Naive thymus-derived CD4-positive, alpha-beta T cell (primary cell): ENCODE results near the gene SKAP1. TPM values are rescaled to one million over a fixed set of nuclear protein-coding genes. Genes with fewer than 3 reads are reported as not detected.

Experiments used
- ATAC-seq: fragments of 150-1000 bp; cut with Tn5 transposase; 2 replicates; pipeline ENCODE4 v1.10.0; 2021; ENCODE audit warnings: mild to moderate bottlenecking, moderate library complexity
- CTCF ChIA-PET: fragments of 350-600 bp; sonication (Branson Sonifier 250); formaldehyde crosslinking; loops from one replicate; lab custom pipeline; 2021; ENCODE audit warnings: antibody characterized with exemption; lab: Charles Lee
- POLR2A ChIA-PET: fragments of 350-600 bp; sonication (Branson Sonifier 250); formaldehyde crosslinking; loops from one replicate; lab custom pipeline; 2021; ENCODE audit warnings: antibody characterized with exemption, inconsistent platforms; lab: Charles Lee
- DNase-seq, 9 donors: peaks; one replicate each; pipeline versions ENCODE4 v3.0.0 to v3.0.0-alpha.2; 2020 to 2022; ENCODE audit warnings: mixed read lengths in 1 of 9
- H3K27ac ChIP-seq: one replicate; pipeline ENCODE4 v1.7.0; 2013; ENCODE audit warnings: mild to moderate bottlenecking, low read depth, low read length, moderate library complexity
- H3K27me3 ChIP-seq, 2 donors: one replicate each; pipeline ENCODE4 v1.7.0; 2013; ENCODE audit warnings: low read length in 2 of 2, mild to moderate bottlenecking in 2 of 2, moderate library complexity in 2 of 2; ENCODE audit not compliant: control insufficient read depth in 2 of 2, insufficient read depth in 2 of 2
- H3K36me3 ChIP-seq, 3 experiments: 1 replicate in 2 of 3; 2 replicates in 1 of 3; pipeline ENCODE4 v1.7.0; 2013; ENCODE audit warnings: low read length in 3 of 3, mild to moderate bottlenecking in 3 of 3, moderate library complexity in 1 of 3; ENCODE audit not compliant: insufficient read depth in 3 of 3, control insufficient read depth in 2 of 3
- H3K4me1 ChIP-seq, 2 donors: one replicate each; pipeline ENCODE4 v1.7.0; 2013; ENCODE audit warnings: low read length in 2 of 2, mild to moderate bottlenecking in 2 of 2, moderate library complexity in 1 of 2; ENCODE audit not compliant: control insufficient read depth in 2 of 2, insufficient read depth in 2 of 2
- H3K4me3 ChIP-seq: 2 replicates; pipeline ENCODE4 v1.7.0; 2013; ENCODE audit warnings: mild to moderate bottlenecking, low read length
- H3K9me3 ChIP-seq, 3 experiments: 1 replicate in 2 of 3; 2 replicates in 1 of 3; pipeline ENCODE4 v1.7.0; 2013; ENCODE audit warnings: low read length in 3 of 3; ENCODE audit not compliant: control insufficient read depth in 2 of 3
- H3K27ac Mint-ChIP-seq, 9 donors: one replicate each; pipeline ENCODE4 v1.8.0; 2020 to 2022; ENCODE audit warnings: mixed read lengths in 9 of 9, mild to moderate bottlenecking in 8 of 9, moderate library complexity in 5 of 9, inconsistent platforms in 2 of 9
- H3K27me3 Mint-ChIP-seq, 5 donors: one replicate each; pipeline ENCODE4 v1.8.0; 2021 to 2022; ENCODE audit warnings: mixed read lengths in 5 of 5, mild to moderate bottlenecking in 1 of 5
- H3K36me3 Mint-ChIP-seq, 5 donors: one replicate each; pipeline ENCODE4 v1.8.0; 2020 to 2022; ENCODE audit warnings: mixed read lengths in 5 of 5, mild to moderate bottlenecking in 3 of 5, inconsistent platforms in 1 of 5
- H3K4me1 Mint-ChIP-seq, 7 donors: one replicate each; pipeline ENCODE4 v1.8.0; 2020 to 2022; ENCODE audit warnings: mixed read lengths in 7 of 7, mild to moderate bottlenecking in 3 of 7, inconsistent platforms in 1 of 7
- H3K4me3 Mint-ChIP-seq, 10 donors: one replicate each; pipeline ENCODE4 v1.8.0; 2020 to 2022; ENCODE audit warnings: mild to moderate bottlenecking in 10 of 10, mixed read lengths in 10 of 10, moderate library complexity in 6 of 10, inconsistent platforms in 2 of 10
- H3K9me3 Mint-ChIP-seq, 11 donors: one replicate each; pipeline ENCODE4 v1.8.0; 2020 to 2022; ENCODE audit warnings: mixed read lengths in 11 of 11, mild to moderate bottlenecking in 4 of 11, inconsistent platforms in 1 of 11, moderate library complexity in 1 of 11
- intact Hi-C, 2 donors: fragments of 100-400 bp; cut with micrococcal nuclease; formaldehyde crosslinking; loops; one replicate each; pipeline ENCODE4 v1.15.1; 2023
- polyA plus RNA-seq, 2 donors: library from polyadenylated mRNA; unstranded; fragments of 300-500 nt; fragmentation: Illumina TruSeq; gene quantifications; one replicate each; pipeline ENCODE4 v1.2.3, GENCODE V29; 2021
- total RNA-seq, 6 experiments: library from RNA in 5 of 6; stranded (reverse) in 5 of 6; gene quantifications; 1 replicate in 5 of 6; 2 replicates in 1 of 6; pipeline ENCODE4 v1.2.3 and lab custom pipeline; 2021 to 2026

SKAP1 gene
- total and polyA plus RNA-seq, 7 experiments from 2014 or later = 99.3 to 289 (median 109) TPM

DNA sequence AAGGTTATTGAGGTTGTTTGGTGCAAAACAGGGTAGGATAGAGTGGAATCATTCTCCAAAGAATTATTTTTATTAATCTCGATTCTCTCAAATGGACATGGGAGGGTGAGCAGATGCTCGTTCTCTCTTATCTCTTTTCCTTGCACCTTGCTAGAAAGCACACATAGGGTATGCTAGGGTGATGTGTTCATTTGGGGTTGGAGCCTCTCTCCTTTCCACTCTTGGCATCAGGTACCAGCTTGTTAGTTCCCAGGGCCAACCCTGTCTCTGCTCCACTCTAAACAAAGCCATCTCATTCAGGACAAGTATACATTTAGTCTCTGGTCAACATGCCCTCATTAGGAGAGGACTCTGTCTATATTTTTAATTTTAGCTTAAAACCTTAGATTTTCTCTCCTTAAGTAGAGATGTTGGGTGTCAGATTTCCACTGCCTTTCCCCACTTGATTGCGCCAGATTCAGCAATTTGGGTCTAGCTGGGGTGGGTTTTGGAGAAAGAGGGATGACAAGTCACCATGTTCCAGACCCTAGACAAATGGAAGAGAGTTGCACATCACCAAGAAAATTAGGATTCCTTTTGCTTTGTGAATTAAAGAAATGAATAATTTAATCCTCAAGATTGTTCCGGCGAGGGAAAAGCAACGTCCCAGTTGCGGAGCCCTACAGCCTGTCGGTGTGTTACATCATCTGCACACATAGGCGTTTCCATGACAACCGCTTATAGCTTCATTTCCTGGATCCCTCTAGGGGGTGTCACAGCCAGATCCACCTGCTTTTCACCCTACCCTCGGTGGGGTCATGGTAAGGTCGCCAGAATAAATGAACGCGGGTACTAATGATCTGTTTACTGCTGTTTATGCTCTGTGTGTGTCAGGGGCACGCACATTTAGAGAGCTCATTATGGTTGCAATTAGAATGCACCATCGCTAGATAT lies 280.9 kb downstream of the SKAP1 start:
- no peaks in the 10 kb centered on the region for H3K27me3 ChIP-seq
- peak in 2 of 9 donors; percentile 12 to 16 for DNase-seq
- H3K4me1 ChIP-seq = no peaks in the 10 kb centered on the region
- ChIA-PET POLR2A (no interaction called here), CTCF (interaction anchor here (1.1 kb wide), 1 partner anchor 18 kb away, joined by 3 read pairs; no protein-coding TSS in a partner anchor)
- peaks cover 0 to 22% (median 17%) of the 10 kb centered on the region in 5 donors for H3K36me3 Mint-ChIP-seq
- peaks cover 0 to 71% (median 4%) of the 10 kb centered on the region in 3 experiments for H3K36me3 ChIP-seq
- no peaks in the 10 kb centered on the region for H3K27me3 Mint-ChIP-seq
- intact Hi-C loops = no loop called here
- H3K27ac ChIP-seq = no peak overlapping the region
- H3K4me1 Mint-ChIP-seq = peaks cover 0 to 23% (median 6%) of the 10 kb centered on the region in 7 donors
- H3K27ac Mint-ChIP-seq = peak overlapping the region in 4 of 9 donors; percentile 39 to 62 (median 53)
- no peak for ATAC-seq
- H3K4me3 ChIP-seq = no peak overlapping the region
- no peaks in the 10 kb centered on the region for H3K9me3 Mint-ChIP-seq
- no peak overlapping the region for H3K4me3 Mint-ChIP-seq
- H3K9me3 ChIP-seq = no peaks in the 10 kb centered on the region

DNA sequence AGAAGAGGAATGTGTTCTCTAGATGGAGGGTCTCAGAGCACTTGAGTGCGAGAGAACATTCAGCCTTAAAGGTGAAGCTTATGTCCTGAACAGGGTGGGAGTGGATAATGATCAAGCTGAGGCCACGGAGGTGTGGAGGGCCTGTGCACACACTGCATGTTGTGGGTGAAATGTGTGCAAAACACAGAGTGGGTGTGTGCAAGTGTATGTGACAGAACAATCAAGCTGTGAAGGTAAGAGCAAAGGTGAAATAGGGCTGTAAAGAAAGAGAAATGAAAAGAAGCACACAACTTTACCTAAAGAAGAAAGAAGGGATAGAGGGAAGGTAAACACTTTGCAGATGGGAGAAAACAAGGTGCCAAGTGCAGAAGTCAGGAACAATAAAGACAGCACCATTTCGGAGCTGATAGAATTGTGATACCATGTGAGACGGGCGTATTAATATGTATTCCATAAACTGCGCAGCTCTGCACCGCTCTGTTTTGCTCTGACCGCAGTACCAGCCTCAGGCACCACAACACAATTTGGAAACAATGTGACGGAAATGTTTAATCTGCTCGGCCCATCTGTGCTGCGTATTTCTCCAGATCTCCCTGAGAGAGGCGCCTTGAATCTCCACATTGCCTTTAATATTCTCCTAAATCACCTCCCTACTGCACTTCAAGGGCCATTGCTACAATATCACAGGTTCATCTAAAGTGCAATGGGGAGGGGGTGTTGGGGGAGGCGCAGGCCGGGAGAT lies 281.8 kb downstream of the SKAP1 start:
- ATAC-seq (peak; percentile 29), DNase-seq (no peak)
- Mint-ChIP-seq H3K36me3 (peaks cover 0 to 19% (median 12%) of the 10 kb centered on the region in 5 donors), H3K9me3 (no peaks in the 10 kb centered on the region), H3K27ac (peak overlapping the region in 8 of 9 donors; percentile 21 to 80 (median 56)), H3K27me3 (no peaks in the 10 kb centered on the region), H3K4me1 (peaks cover 0 to 23% (median 6%) of the 10 kb centered on the region in 7 donors), H3K4me3 (peak overlapping the region in 3 of 10 donors; percentile 0 to 51 (median 11))
- H3K4me1 ChIP-seq = no peaks in the 10 kb centered on the region
- ChIA-PET CTCF (interaction anchor here (1.4 kb wide), 1 partner anchor 122 kb away, joined by 6 read pairs; no protein-coding TSS in a partner anchor), POLR2A (no interaction called here)
- intact Hi-C loops = no loop called here
- no peak overlapping the region for H3K27ac ChIP-seq
- H3K36me3 ChIP-seq = peaks cover 0 to 75% (median 4%) of the 10 kb centered on the region in 3 experiments
- no peak overlapping the region for H3K4me3 ChIP-seq
- no peaks in the 10 kb centered on the region for H3K9me3 ChIP-seq
- no peaks in the 10 kb centered on the region for H3K27me3 ChIP-seq

DNA sequence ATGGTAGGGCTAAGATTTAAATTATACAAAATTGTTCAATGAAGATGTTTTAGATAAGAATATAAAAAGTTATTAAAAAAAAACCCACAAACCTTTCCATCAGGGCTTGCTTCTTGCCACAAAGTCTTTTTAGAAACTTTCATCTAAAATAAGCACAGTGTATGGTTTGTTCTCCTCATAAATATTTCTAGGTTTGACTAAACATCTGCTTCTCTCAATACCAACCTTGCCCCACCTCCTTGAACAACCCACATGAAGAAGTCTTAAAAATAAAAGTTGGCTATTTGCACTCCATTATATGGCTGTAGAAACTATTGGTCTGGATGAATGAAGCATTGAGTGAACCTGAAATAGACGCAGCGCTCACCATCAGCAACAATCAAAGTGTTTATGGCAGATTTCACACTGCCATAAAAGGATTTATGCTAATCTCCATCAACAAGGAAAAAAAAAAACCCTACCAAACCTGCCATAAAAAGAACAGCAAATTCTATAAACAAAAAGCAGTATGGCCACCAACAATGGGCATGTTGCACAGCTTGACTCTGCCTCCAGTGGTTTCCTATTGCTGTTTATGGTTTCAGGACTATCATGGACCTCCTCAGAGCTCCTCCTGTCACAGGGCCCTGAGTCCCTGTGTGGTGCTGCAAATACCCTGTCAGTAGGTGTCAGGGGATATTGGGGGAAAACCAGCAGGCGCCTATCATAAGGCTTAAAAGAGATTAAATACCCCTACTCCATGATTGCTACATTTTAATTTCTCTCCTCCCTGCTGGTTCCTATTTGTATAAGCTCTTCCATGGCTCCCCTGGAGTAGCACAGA lies 284.8 kb downstream of the SKAP1 start:
- ATAC-seq (no peak), DNase-seq (no peak)
- POLR2A ChIA-PET = no interaction called here
- peaks cover 4 to 18% (median 14%) of the 10 kb centered on the region in 5 donors for H3K36me3 Mint-ChIP-seq
- no peak overlapping the region for H3K27ac ChIP-seq
- peaks cover 6 to 29% (median 11%) of the 10 kb centered on the region in 7 donors for H3K4me1 Mint-ChIP-seq
- CTCF ChIA-PET = interaction anchor here (0.6 kb wide), 1 partner anchor 50 kb away, joined by 3 read pairs; no protein-coding TSS in a partner anchor
- intact Hi-C loops = no loop called here
- H3K4me3 Mint-ChIP-seq = no peak overlapping the region
- no peaks in the 10 kb centered on the region for H3K9me3 Mint-ChIP-seq
- H3K27me3 ChIP-seq = no peaks in the 10 kb centered on the region
- peaks cover 0 to 65% (median 4%) of the 10 kb centered on the region in 3 experiments for H3K36me3 ChIP-seq
- H3K27me3 Mint-ChIP-seq = no peaks in the 10 kb centered on the region
- no peak overlapping the region for H3K4me3 ChIP-seq
- no peaks in the 10 kb centered on the region for H3K4me1 ChIP-seq
- H3K27ac Mint-ChIP-seq = peak overlapping the region in 6 of 9 donors; percentile 25 to 67 (median 60)
- H3K9me3 ChIP-seq = no peaks in the 10 kb centered on the region

DNA sequence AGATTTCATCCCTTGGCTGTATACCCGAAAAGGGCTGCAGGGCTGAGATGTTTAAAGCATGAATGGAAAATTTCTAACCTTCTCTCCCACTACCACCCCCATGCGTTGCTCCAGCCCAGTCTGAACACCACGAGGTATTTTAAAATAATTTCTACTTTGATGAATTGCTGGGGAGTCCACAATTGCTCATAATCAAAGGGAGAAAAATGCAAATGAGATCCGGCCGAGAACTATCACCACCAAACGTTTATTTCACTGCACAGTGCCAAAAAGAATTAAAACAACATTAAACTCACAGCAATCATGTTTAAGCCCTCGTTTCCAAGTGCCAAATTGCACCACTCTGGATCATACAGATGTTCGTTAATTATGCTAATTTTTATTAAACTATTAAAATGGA lies 285.8 kb downstream of the SKAP1 start:
- POLR2A ChIA-PET = no interaction called here
- Histone ChIP-seq H3K4me3 (no peak overlapping the region), H3K27me3 (no peaks in the 10 kb centered on the region), H3K36me3 (peaks cover 0 to 59% (median 4%) of the 10 kb centered on the region in 3 experiments), H3K27ac (no peak overlapping the region), H3K4me1 (no peaks in the 10 kb centered on the region), H3K9me3 (no peaks in the 10 kb centered on the region)
- intact Hi-C loops = no loop called here
- Mint-ChIP-seq H3K4me3 (no peak overlapping the region), H3K36me3 (peaks cover 9 to 23% (median 20%) of the 10 kb centered on the region in 5 donors), H3K27me3 (no peaks in the 10 kb centered on the region), H3K27ac (peak overlapping the region in 3 of 9 donors; percentile 25 to 32 (median 29)), H3K9me3 (no peaks in the 10 kb centered on the region), H3K4me1 (peaks cover 6 to 32% (median 17%) of the 10 kb centered on the region in 7 donors)
- CTCF ChIA-PET = no interaction called here
- ATAC-seq = no peak
- DNase-seq = no peak

DNA sequence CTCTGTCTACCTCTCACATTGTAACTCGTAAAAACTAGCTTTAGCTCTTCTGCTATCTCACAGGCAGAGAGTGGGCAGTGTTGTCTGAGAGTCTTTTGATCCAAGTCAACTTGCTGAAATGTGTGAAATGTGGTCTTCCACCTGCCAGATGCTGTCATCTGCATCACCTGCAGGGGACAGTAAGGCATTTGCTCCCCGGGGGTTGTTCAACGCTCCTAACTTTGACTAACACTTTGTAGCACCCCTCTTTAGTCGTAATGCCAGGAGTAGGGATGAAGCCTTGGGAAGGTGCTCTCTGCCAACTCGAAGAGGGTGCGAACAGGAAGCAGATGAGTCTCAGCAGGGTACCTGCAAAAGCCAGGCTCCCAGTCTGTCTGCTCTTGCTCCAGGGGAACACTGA lies 286.4 kb downstream of the SKAP1 start:
- H3K4me3 ChIP-seq = no peak overlapping the region
- H3K9me3 ChIP-seq = no peaks in the 10 kb centered on the region
- no peaks in the 10 kb centered on the region for H3K27me3 ChIP-seq
- H3K36me3 ChIP-seq = peaks cover 0 to 53% (median 4%) of the 10 kb centered on the region in 3 experiments
- peak overlapping the region in 3 of 9 donors; percentile 25 to 68 (median 33) for H3K27ac Mint-ChIP-seq
- no peaks in the 10 kb centered on the region for H3K9me3 Mint-ChIP-seq
- H3K4me3 Mint-ChIP-seq = no peak overlapping the region
- ATAC-seq (no peak), DNase-seq (no peak)
- peaks cover 6 to 27% (median 17%) of the 10 kb centered on the region in 7 donors for H3K4me1 Mint-ChIP-seq
- H3K27ac ChIP-seq = no peak overlapping the region
- no peaks in the 10 kb centered on the region for H3K27me3 Mint-ChIP-seq
- POLR2A ChIA-PET = no interaction called here
- no peaks in the 10 kb centered on the region for H3K4me1 ChIP-seq
- CTCF ChIA-PET = interaction anchor here (1.5 kb wide), 1 partner anchor 64 kb away, joined by 5 read pairs; no protein-coding TSS in a partner anchor
- intact Hi-C loops = no loop called here
- peaks cover 9 to 23% (median 20%) of the 10 kb centered on the region in 5 donors for H3K36me3 Mint-ChIP-seq

DNA sequence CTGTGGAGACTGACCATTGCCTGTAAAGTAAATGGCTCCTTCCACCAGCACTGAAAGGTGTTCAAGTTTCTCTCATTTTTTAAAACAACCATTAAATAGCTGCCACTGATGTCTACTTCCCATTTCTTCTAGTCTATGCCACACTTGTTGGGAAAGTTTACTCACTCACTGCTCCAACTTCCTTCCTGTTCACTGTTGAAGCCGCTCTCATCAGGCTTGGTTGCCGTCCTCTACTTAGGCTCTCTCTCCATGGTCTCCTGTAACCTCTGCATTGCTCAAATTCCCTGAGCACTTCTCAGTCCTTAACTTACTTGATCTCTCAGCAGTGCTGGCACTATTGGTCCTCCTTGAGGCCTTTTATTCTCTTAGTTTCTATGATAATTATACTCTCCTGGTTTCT lies 290.1 kb downstream of the SKAP1 start:
- Histone ChIP-seq H3K9me3 (no peaks in the 10 kb centered on the region), H3K4me1 (no peaks in the 10 kb centered on the region), H3K27me3 (no peaks in the 10 kb centered on the region), H3K4me3 (no peak overlapping the region), H3K36me3 (peaks cover 0 to 43% (median 0%) of the 10 kb centered on the region in 3 experiments), H3K27ac (no peak overlapping the region)
- ChIA-PET CTCF (no interaction called here), POLR2A (no interaction called here)
- intact Hi-C loops = no loop called here
- Mint-ChIP-seq H3K27ac (peak overlapping the region; percentile 11 to 83 (median 60)), H3K9me3 (no peaks in the 10 kb centered on the region), H3K36me3 (peaks cover 10 to 27% (median 18%) of the 10 kb centered on the region in 5 donors), H3K27me3 (no peaks in the 10 kb centered on the region), H3K4me3 (no peak overlapping the region), H3K4me1 (peaks cover 5 to 17% (median 15%) of the 10 kb centered on the region in 7 donors)
- DNase-seq (no peak), ATAC-seq (peak; percentile 57)
